ENCODE data around the gene QKI.
"Not testable (repeated sequence)": the region's sequence is repeated elsewhere in the genome, so short reads cannot be mapped to it uniquely, and the experiment has no call there.

Gene QKI

DNA sequence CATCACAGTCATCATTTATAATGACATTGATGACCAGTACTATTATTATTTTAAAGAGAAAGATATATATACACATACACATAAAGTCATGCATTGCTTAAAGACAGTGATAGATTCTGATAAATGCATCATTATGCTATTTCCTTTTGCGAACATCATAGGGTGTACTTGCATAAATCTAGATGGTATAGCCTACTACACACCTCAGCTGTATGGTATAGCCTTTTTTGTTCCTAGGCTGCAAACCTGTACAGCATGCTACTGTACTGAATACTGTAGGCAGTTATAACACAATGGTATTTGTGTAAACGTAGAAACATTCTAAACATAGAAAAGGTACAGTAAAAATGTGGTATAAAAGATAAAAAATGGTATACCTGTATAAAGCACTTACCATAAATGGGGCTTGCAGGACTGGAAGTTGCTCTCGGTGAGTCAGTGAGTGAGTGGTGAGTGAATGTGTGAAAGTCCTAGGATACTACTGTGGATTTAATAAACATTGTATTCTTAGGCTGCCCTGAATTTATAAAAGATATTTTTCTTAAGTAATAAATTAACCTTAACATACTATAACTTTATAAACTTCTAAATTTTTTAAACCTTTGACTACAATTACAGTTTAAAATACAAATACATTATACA is 23.9 kb downstream of the QKI start:
- ATAC-seq (ENCODE audit: insufficient read depth, low read depth) (no peak), DNase-seq (no peak)
- no peak for TF ChIP-seq EZH2 (IDR thresholded peaks at IDR 0.05; ENCODE audit: borderline replicate concordance, low read depth, low read length, severe bottlenecking)
- TF ChIP-seq CTCF (IDR thresholded peaks at IDR 0.05; ENCODE audit: borderline replicate concordance, extremely low read depth, low read length, poor library complexity, severe bottlenecking), result no peak
- no peaks in the 10 kb centered on the region for H3K9me3 ChIP-seq (ENCODE audit: insufficient read depth, low read length, severe bottlenecking)
- no peak overlapping the region for H3K4me3 ChIP-seq (ENCODE audit: low read depth in 1 of 2, low read length in 2 of 2)
- H3K79me2 ChIP-seq (ENCODE audit: insufficient read depth, low read length), result peaks cover 85% of the 10 kb centered on the region
- H3K27me3 ChIP-seq (ENCODE audit: insufficient read depth, low read length, poor library complexity), result no peaks in the 10 kb centered on the region
- H3K9ac ChIP-seq (ENCODE audit: low read depth, low read length), result no peak overlapping the region
- no peaks in the 10 kb centered on the region for H3K36me3 ChIP-seq (ENCODE audit: insufficient read depth, low read length)
- no peak overlapping the region for H3K4me2 ChIP-seq (ENCODE audit: insufficient read depth, low read length)
- H4K20me1 ChIP-seq (ENCODE audit: insufficient read depth, low read length), result peaks cover 16% of the 10 kb centered on the region; the same call in 1 of the 2 replicates
- H3K4me1 ChIP-seq (ENCODE audit: insufficient read depth, low read length), result peaks cover 4% of the 10 kb centered on the region; the same call in 1 of the 2 replicates
- H3K27ac ChIP-seq (ENCODE audit: low read length), result no peak overlapping the region
- no peak overlapping the region for H2AFZ ChIP-seq (ENCODE audit: low read depth, low read length)

DNA sequence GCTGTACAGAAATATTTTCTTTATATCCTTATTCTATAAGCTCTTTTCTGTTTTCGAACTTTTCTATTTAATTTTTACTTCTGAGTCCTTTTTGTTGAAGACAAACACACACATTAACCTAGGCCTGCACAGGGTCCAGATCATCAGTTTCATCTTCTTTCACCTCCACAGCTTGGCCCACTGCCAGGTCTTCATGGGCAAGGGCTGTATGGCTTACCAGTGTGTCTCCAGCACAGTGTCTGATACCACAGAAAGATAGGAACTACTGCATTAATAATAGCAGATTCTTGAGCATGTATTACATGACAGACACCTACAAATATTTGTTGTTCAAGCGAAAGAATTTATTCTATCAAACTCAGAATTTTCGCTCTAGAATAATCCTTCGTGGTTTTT is 24.4 kb downstream of the QKI start:
- no peak overlapping the region for H3K27ac ChIP-seq (ENCODE audit: low read length)
- peak; percentile 84 for ATAC-seq (ENCODE audit: insufficient read depth, low read depth)
- no peak overlapping the region for H3K9ac ChIP-seq (ENCODE audit: low read depth, low read length)
- H2AFZ ChIP-seq (ENCODE audit: low read depth, low read length), result no peak overlapping the region
- peaks cover 4% of the 10 kb centered on the region; the same call in 1 of the 2 replicates for H3K4me1 ChIP-seq (ENCODE audit: insufficient read depth, low read length)
- H3K9me3 ChIP-seq (ENCODE audit: insufficient read depth, low read length, severe bottlenecking), result no peaks in the 10 kb centered on the region
- TF ChIP-seq CTCF (IDR thresholded peaks at IDR 0.05; ENCODE audit: borderline replicate concordance, extremely low read depth, low read length, poor library complexity, severe bottlenecking), result no peak
- no peaks in the 10 kb centered on the region for H3K27me3 ChIP-seq (ENCODE audit: insufficient read depth, low read length, poor library complexity)
- no peak overlapping the region for H3K4me3 ChIP-seq (ENCODE audit: low read depth in 1 of 2, low read length in 2 of 2)
- no peaks in the 10 kb centered on the region for H3K36me3 ChIP-seq (ENCODE audit: insufficient read depth, low read length)
- H4K20me1 ChIP-seq (ENCODE audit: insufficient read depth, low read length), result peaks cover 16% of the 10 kb centered on the region; the same call in 1 of the 2 replicates
- H3K4me2 ChIP-seq (ENCODE audit: insufficient read depth, low read length), result no peak overlapping the region
- peak; percentile 63 for DNase-seq
- H3K79me2 ChIP-seq (ENCODE audit: insufficient read depth, low read length), result peaks cover 86% of the 10 kb centered on the region

DNA sequence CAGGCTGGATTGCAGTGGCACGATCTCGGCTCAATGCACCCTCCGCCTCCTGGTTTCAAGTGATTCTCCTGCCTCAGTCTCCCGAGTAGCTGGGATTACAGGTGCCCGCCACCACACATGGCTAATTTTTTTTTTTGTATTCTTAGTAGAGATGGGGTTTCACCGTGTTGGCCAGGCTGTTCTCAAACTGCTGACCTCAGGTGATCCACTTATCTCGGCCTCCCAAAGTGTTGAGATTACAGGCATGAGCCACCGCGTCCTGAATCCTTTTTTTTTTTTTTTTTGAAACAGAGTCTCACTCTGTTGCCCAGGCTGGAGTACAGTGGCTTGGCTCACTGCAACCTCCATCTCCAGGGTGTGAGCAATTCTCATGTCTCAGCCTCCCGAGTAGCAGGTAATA is 24.9 kb downstream of the QKI start:
- not testable (repeated sequence) for H3K27me3 ChIP-seq (ENCODE audit: insufficient read depth, low read length, poor library complexity); H3K36me3 ChIP-seq (ENCODE audit: insufficient read depth, low read length); H3K27ac ChIP-seq (ENCODE audit: low read length); H3K9me3 ChIP-seq (ENCODE audit: insufficient read depth, low read length, severe bottlenecking); DNase-seq; H2AFZ ChIP-seq (ENCODE audit: low read depth, low read length); H3K4me1 ChIP-seq (ENCODE audit: insufficient read depth, low read length); ATAC-seq (ENCODE audit: insufficient read depth, low read depth); H3K4me3 ChIP-seq (ENCODE audit: low read depth in 1 of 2, low read length in 2 of 2); H3K9ac ChIP-seq (ENCODE audit: low read depth, low read length); H3K4me2 ChIP-seq (ENCODE audit: insufficient read depth, low read length)
- Histone ChIP-seq H4K20me1 (ENCODE audit: insufficient read depth, low read length) (peaks cover 16% of the 10 kb centered on the region; the same call in 1 of the 2 replicates), H3K79me2 (ENCODE audit: insufficient read depth, low read length) (peaks cover 87% of the 10 kb centered on the region)

- Histone ChIP-seq H3K4me3 (ENCODE audit: low read depth in 1 of 2, low read length in 2 of 2) (no peak overlapping the region), H3K79me2 (ENCODE audit: insufficient read depth, low read length) (peaks cover 89% of the 10 kb centered on the region), H3K36me3 (ENCODE audit: insufficient read depth, low read length) (no peaks in the 10 kb centered on the region), H3K4me2 (ENCODE audit: insufficient read depth, low read length) (no peak overlapping the region), H4K20me1 (ENCODE audit: insufficient read depth, low read length) (peaks cover 16% of the 10 kb centered on the region; the same call in 1 of the 2 replicates), H3K4me1 (ENCODE audit: insufficient read depth, low read length) (peaks cover 4% of the 10 kb centered on the region; the same call in 1 of the 2 replicates), H3K9ac (ENCODE audit: low read depth, low read length) (no peak overlapping the region), H3K27ac (ENCODE audit: low read length) (no peak overlapping the region), H3K27me3 (ENCODE audit: insufficient read depth, low read length, poor library complexity) (no peaks in the 10 kb centered on the region), H2AFZ (ENCODE audit: low read depth, low read length) (no peak overlapping the region), H3K9me3 (ENCODE audit: insufficient read depth, low read length, severe bottlenecking) (no peaks in the 10 kb centered on the region)
- no peak for DNase-seq
- no peak for TF ChIP-seq EZH2 (IDR thresholded peaks at IDR 0.05; ENCODE audit: borderline replicate concordance, low read depth, low read length, severe bottlenecking)
- TF ChIP-seq CTCF (IDR thresholded peaks at IDR 0.05; ENCODE audit: borderline replicate concordance, extremely low read depth, low read length, poor library complexity, severe bottlenecking), result no peak
- no peak for ATAC-seq (ENCODE audit: insufficient read depth, low read depth)
These were observed 25.5 kb downstream of the QKI start for GRCh38 chr6:163439997-163440396.

All from DND-41 (cell line).